MM.1S (cell line): ENCODE measurements around the gene PRAMEF17.
"Not testable (repeated sequence)": the region's sequence is repeated elsewhere in the genome, so short reads cannot be mapped to it uniquely, and the experiment has no call there.

Experiments used
- DNase-seq: peaks from one replicate; pipeline ENCODE4 v3.0.0-alpha.2; 2015
- H2AFZ ChIP-seq: fragments of 300-600 bp; sonication (generic); 2 replicates; pipeline ENCODE4 v1.6.0; 2016; ENCODE audit warnings: antibody characterized with exemption, low read length
- H3F3A ChIP-seq: fragments of 300-600 bp; sonication (generic); 2 replicates; pipeline ENCODE4 v1.6.1; 2016; ENCODE audit warnings: mild to moderate bottlenecking, antibody characterized with exemption, low read length, moderate library complexity, mixed read lengths; ENCODE audit not compliant: insufficient read depth
- H3K27ac ChIP-seq: fragments of 300-600 bp; sonication (generic); 2 replicates; pipeline ENCODE4 v1.5.1; 2016; ENCODE audit warnings: mild to moderate bottlenecking, low read length
- H3K27me3 ChIP-seq: fragments of 300-600 bp; sonication (generic); replicated peaks from 2 replicates; pipeline ENCODE4 v1.6.0; 2016; ENCODE audit warnings: low read length; ENCODE audit not compliant: insufficient read depth
- H3K36me3 ChIP-seq: fragments of 300-600 bp; sonication (generic); replicated peaks from 2 replicates; pipeline ENCODE4 v1.6.1; 2016; ENCODE audit warnings: mild to moderate bottlenecking, low read length, mixed read lengths; ENCODE audit not compliant: insufficient read depth
- H3K4me1 ChIP-seq: fragments of 300-600 bp; sonication (generic); 2 replicates; pipeline ENCODE4 v1.6.1; 2016; ENCODE audit warnings: low read length, mixed read lengths
- H3K4me2 ChIP-seq: fragments of 300-600 bp; sonication (generic); 2 replicates; pipeline ENCODE4 v1.6.0; 2016; ENCODE audit warnings: low read depth, low read length
- H3K4me3 ChIP-seq: fragments of 300-600 bp; sonication (generic); 2 replicates; pipeline ENCODE4 v1.5.1; 2016; ENCODE audit warnings: low read length, mixed read lengths
- H3K79me2 ChIP-seq: fragments of 300-600 bp; sonication (generic); 2 replicates; pipeline ENCODE4 v1.6.1; 2016; ENCODE audit warnings: mixed run types, low read length, mixed read lengths
- H3K9ac ChIP-seq: fragments of 300-600 bp; sonication (generic); 2 replicates; pipeline ENCODE4 v1.6.1; 2016; ENCODE audit warnings: low read length, mixed read lengths
- H3K9me2 ChIP-seq: fragments of 300-600 bp; sonication (generic); replicated peaks from 2 replicates; pipeline ENCODE4 v1.6.1; 2016; ENCODE audit warnings: mild to moderate bottlenecking, low read length, mixed read lengths; ENCODE audit not compliant: insufficient read depth
- H3K9me3 ChIP-seq: fragments of 300-600 bp; sonication (generic); replicated peaks from 2 replicates; pipeline ENCODE4 v1.6.1; 2016; ENCODE audit warnings: mild to moderate bottlenecking, low read length, mixed read lengths; ENCODE audit not compliant: insufficient read depth
- H4K20me1 ChIP-seq: fragments of 300-600 bp; sonication (generic); 2 replicates; pipeline ENCODE4 v1.6.1; 2016; ENCODE audit warnings: mild to moderate bottlenecking, low read length, moderate library complexity, mixed read lengths; ENCODE audit not compliant: insufficient read depth
- TF ChIP-seq, protein P1 (sequence below): fragments of 300-600 bp; sonication (generic); IDR thresholded peaks from 2 replicates; pipeline ENCODE4 v1.5.1; 2016; ENCODE audit warnings: antibody characterized with exemption, low read length, mixed read lengths

Gene PRAMEF17

DNA sequence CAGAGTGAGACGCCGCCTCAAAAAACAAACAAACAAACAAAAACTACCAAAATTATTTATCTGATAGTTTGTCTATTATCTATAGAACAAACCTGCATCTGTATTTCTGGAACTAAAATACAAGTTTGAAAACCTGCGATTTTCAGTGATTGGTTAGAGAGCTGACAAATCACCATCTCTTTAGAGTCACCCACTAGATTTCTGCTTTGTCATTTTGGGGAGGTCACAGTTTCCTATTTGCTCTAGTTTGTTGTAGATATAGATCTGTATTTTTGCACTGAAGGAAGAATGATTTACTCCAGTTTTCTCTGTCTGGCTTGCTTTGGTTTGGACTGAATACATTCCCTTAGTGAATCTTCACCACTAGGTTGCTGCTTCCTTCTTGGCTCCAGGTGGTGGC, 22.9 kb upstream of the PRAMEF17 start:
- H3K4me3 ChIP-seq, H2AFZ ChIP-seq, H3F3A ChIP-seq, H3K27ac ChIP-seq, H3K36me3 ChIP-seq, H3K4me1 ChIP-seq, H4K20me1 ChIP-seq, H3K9ac ChIP-seq, H3K79me2 ChIP-seq, H3K9me3 ChIP-seq, DNase-seq, H3K9me2 ChIP-seq, H3K4me2 ChIP-seq, H3K27me3 ChIP-seq: not testable (repeated sequence)

DNA sequence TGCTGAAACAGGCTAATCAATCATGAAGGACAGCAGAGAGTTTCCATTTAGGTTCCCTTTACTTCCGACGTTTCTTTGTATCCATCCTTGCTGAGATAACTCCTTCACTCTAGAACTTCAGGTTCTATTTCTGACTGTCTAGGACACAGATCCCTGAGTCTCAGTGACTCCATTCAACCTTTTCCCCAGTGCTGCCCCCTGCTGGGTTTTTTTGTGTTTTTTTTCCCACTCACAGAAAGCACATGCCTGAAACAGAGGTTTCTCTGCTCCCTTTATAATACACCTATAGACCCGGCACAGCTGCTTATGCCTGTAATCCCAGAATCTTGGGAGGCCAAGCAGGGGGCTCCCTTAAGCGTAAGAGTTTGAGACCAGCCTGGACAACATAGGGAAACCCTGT, 20.9 kb upstream of the PRAMEF17 start:
- not testable (repeated sequence) for H3K4me2 ChIP-seq, H3F3A ChIP-seq, H3K9ac ChIP-seq, H4K20me1 ChIP-seq, DNase-seq, H3K79me2 ChIP-seq, H3K27me3 ChIP-seq, H3K36me3 ChIP-seq, H3K4me3 ChIP-seq, H3K4me1 ChIP-seq, H3K9me2 ChIP-seq, H3K9me3 ChIP-seq, H2AFZ ChIP-seq, H3K27ac ChIP-seq
- TF ChIP-seq, protein P1, sequence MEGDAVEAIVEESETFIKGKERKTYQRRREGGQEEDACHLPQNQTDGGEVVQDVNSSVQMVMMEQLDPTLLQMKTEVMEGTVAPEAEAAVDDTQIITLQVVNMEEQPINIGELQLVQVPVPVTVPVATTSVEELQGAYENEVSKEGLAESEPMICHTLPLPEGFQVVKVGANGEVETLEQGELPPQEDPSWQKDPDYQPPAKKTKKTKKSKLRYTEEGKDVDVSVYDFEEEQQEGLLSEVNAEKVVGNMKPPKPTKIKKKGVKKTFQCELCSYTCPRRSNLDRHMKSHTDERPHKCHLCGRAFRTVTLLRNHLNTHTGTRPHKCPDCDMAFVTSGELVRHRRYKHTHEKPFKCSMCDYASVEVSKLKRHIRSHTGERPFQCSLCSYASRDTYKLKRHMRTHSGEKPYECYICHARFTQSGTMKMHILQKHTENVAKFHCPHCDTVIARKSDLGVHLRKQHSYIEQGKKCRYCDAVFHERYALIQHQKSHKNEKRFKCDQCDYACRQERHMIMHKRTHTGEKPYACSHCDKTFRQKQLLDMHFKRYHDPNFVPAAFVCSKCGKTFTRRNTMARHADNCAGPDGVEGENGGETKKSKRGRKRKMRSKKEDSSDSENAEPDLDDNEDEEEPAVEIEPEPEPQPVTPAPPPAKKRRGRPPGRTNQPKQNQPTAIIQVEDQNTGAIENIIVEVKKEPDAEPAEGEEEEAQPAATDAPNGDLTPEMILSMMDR = peak; percentile 8; the same call in 1 of the 2 replicates

DNA sequence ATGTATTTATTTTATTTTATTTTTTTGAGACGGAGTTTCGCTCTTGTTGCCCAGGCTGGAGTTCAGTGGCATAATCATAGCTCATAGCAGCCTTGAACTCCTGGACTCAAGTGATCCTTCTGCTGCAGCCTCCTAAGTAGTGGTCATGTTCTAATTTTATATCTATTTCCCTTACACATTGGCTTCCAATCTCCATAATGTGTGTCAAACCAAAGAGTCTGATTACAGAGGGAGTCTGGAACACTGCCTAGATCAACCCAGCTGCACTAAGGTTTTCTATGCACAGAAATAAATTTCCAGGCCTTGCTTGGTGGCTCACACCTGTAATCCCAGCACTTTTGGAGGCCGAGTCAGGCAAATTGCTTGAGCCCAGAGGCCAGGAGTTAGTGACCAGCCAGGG, 10.4 kb upstream of the PRAMEF17 start:
- not testable (repeated sequence) for H3K27me3 ChIP-seq, H3K79me2 ChIP-seq, H3K27ac ChIP-seq, H3K9me3 ChIP-seq, H3K9me2 ChIP-seq, H3K4me1 ChIP-seq, H3F3A ChIP-seq, H3K4me2 ChIP-seq, H2AFZ ChIP-seq, H4K20me1 ChIP-seq, H3K4me3 ChIP-seq, H3K36me3 ChIP-seq, H3K9ac ChIP-seq, DNase-seq

DNA sequence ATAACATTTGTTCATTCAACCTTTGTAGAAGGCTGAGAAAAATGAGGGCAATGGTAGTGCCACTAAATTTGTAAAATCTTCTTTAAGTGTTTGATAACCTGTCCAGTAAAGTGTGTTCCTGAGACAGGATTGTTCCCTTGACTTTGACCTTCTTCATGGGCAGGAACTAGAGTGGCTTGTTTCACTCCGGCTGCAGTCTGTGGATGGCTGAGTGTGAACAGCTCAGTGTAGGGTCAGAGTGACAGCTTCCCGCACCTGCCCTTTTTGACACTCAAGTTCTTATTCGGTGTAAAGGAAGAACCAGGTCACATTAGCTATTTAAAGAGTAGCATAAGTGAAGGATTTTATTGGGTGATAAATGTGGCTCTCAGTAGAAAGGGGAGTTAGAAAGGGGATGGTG, 9.1 kb upstream of the PRAMEF17 start:
- not testable (repeated sequence) for H3F3A ChIP-seq, DNase-seq, H3K4me1 ChIP-seq, H2AFZ ChIP-seq, H3K27me3 ChIP-seq, H3K9me2 ChIP-seq, H3K9me3 ChIP-seq, H3K9ac ChIP-seq, H3K4me3 ChIP-seq, H3K79me2 ChIP-seq, H3K36me3 ChIP-seq, H3K27ac ChIP-seq, H3K4me2 ChIP-seq, H4K20me1 ChIP-seq

DNA sequence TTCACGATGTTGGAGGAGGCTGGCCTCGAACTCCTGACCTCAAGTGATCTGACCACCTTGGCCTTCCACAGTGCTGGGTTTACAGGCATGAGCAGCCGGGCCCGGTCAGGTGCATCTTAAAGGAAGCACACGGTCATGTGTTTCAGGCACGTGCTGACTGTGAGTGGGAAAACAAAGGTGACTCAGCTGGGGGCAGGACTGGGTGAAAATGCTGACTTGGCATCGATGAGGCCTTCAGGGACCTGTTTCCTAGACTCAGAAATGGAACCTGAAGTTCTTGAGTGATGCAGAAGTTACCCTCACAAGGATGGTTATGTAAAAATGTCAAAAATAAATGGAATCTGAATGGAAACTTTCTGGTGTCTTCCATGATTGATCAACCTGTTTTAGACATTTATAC, 3.6 kb downstream of the PRAMEF17 start:
- not testable (repeated sequence) for H3K27ac ChIP-seq, H3K9me2 ChIP-seq, H3K79me2 ChIP-seq, H3K27me3 ChIP-seq, H3K9me3 ChIP-seq, H3K4me3 ChIP-seq, H3K4me1 ChIP-seq, H3K9ac ChIP-seq, H4K20me1 ChIP-seq, H3F3A ChIP-seq, DNase-seq, H3K4me2 ChIP-seq, H3K36me3 ChIP-seq, H2AFZ ChIP-seq

DNA sequence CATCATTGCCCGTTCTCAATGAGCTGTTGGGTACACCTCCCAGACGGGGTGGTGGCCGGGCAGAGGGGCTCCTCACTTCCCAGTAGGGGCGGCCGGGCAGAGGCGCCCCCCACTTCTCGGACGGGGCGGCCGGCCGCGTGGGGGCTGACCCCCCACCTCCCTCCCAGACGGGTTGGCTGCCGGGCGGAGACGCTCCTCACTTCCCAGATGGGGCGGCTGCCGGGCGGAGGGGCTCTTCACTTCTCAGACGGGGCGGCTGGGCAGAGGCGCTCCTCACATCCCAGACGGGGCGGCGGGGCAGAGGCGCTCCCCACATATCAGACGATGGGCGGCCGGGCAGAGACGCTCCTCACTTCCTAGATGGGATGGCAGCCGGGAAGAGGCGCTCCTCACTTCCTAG, 5.3 kb downstream of the PRAMEF17 start:
- not testable (repeated sequence) for H3K9ac ChIP-seq, H4K20me1 ChIP-seq, H3K9me3 ChIP-seq, H3K79me2 ChIP-seq, H3K4me3 ChIP-seq, H3K4me1 ChIP-seq, H3K9me2 ChIP-seq, H3K36me3 ChIP-seq, H3F3A ChIP-seq, H3K27me3 ChIP-seq, DNase-seq, H2AFZ ChIP-seq, H3K27ac ChIP-seq, H3K4me2 ChIP-seq

DNA sequence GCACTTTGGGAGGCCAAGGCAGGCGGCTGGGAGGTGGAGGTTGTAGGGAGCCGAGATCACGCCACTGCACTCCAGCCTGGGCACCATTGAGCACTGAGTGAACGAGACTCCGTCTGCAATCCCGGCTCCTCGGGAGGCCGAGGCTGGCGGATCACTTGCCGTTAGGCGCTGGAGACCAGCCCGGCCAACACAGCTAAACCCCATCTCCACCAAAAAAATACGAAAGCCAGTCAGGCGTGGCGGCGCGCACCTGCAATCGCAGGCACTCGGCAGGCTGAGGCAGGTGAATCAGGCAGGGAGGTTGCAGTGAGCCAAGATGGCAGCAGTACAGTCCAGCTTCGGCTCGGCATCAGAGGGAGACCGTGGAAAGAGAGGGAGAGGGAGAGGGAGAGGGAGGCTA, 5.9 kb downstream of the PRAMEF17 start:
- H3K4me2 ChIP-seq, H2AFZ ChIP-seq, H3K4me3 ChIP-seq, H3K79me2 ChIP-seq, H3K9me3 ChIP-seq, H3K4me1 ChIP-seq, H3K27me3 ChIP-seq, H3K9ac ChIP-seq, H3K27ac ChIP-seq, H4K20me1 ChIP-seq, H3K9me2 ChIP-seq, DNase-seq, H3F3A ChIP-seq, H3K36me3 ChIP-seq: not testable (repeated sequence)
